K562 (cell line): ENCODE results near the gene KRTAP10-8. TPM values are rescaled to one million over a fixed set of nuclear protein-coding genes. Genes with fewer than 3 reads are reported as not detected.

Experiments used
- ATAC-seq: fragments of 200-7000 bp; cut with Tn5 transposase; 3 replicates; pipeline ENCODE4 v1.9.1; 2020; ENCODE audit warnings: moderate library complexity
- BruUV-seq: library from RNA; stranded (reverse); fragments of 400-500 nt; replicated peaks from 2 replicates; lab custom pipeline; 2021; lab: Mats Ljungman, UMichigan
- CTCF ChIA-PET: fragments of 300-600 bp; formaldehyde crosslinking; extraction: SDS; loops from one replicate; lab custom pipeline; 2021; ENCODE audit warnings: low intra/inter-chr PET ratio; lab: Yijun Ruan, JAX
- POLR2A ChIA-PET: fragments of 300-600, 350-650 bp; sonication (Branson Sonifier 250); formaldehyde crosslinking; extraction: SDS; loops from one replicate; lab custom pipeline; 2021; ENCODE audit warnings: antibody characterized with exemption, inconsistent platforms; lab: Yijun Ruan, JAX
- DNase-seq, 4 experiments: peaks; one replicate each; pipeline versions ENCODE4 v3.0.0 to v3.0.0-alpha.2; 2011 to 2018; ENCODE audit warnings: low spot score in 3 of 4, mixed read lengths in 3 of 4; ENCODE audit errors: extremely low read depth in 1 of 4
- FAIRE-seq: peaks from 2 replicates; lab custom pipeline; 2011; peaks lifted over from hg19 to GRCh38; lab: Jason Lieb, UNC
- H2AFZ ChIP-seq: 2 replicates; pipeline ENCODE4 v1.6.0; 2011; ENCODE audit warnings: low read depth, low read length, control low read depth, inconsistent platforms
- H3K27ac ChIP-seq: fragments of 200-600 bp; 3 replicates; pipeline ENCODE4 v1.8.0; 2011; ENCODE audit warnings: low read depth, mild to moderate bottlenecking, control low read depth, inconsistent platforms, low read length, moderate library complexity, mixed read lengths; ENCODE audit errors: extremely low read depth
- H3K27me3 ChIP-seq, 2 experiments: fragments of 300-600 bp in 1 of 2; 2 replicates in 1 of 2; 3 replicates in 1 of 2; pipeline versions ENCODE4 v1.6.0 to v1.8.0; 2011; ENCODE audit warnings: inconsistent platforms in 2 of 2, low read length in 2 of 2, mild to moderate bottlenecking in 1 of 2, mixed read lengths in 1 of 2, moderate library complexity in 1 of 2; ENCODE audit not compliant: control insufficient read depth in 2 of 2, insufficient read depth in 2 of 2
- H3K36me3 ChIP-seq: fragments of 300-600 bp; 3 replicates; pipeline ENCODE4 v1.8.0; 2011; ENCODE audit warnings: mild to moderate bottlenecking, low read length, inconsistent platforms; ENCODE audit not compliant: control insufficient read depth, insufficient read depth
- H3K4me1 ChIP-seq, 2 experiments: fragments of 200-600 bp in 1 of 2; replicated peaks in 1 of 2; 2 replicates in 1 of 2; 3 replicates in 1 of 2; pipeline versions ENCODE4 v1.5.1 to v1.8.0; 2011; ENCODE audit warnings: inconsistent platforms in 2 of 2, low read length in 2 of 2, mild to moderate bottlenecking in 1 of 2, mixed read lengths in 1 of 2, moderate library complexity in 1 of 2; ENCODE audit not compliant: control insufficient read depth in 2 of 2, insufficient read depth in 2 of 2
- H3K4me2 ChIP-seq: 2 replicates; pipeline ENCODE4 v1.6.1; 2011; ENCODE audit warnings: low read length, control low read depth, inconsistent platforms, mixed read lengths; ENCODE audit not compliant: insufficient read depth
- H3K4me3 ChIP-seq: fragments of 200-600 bp; sonication (generic), shearing (Covaris generic); 2 replicates; pipeline ENCODE4 v1.5.1; 2016; ENCODE audit warnings: control low read depth, inconsistent platforms
- H3K79me2 ChIP-seq: fragments of 200-600 bp; 3 replicates; pipeline ENCODE4 v1.8.0; 2011; ENCODE audit warnings: low read length, inconsistent platforms; ENCODE audit not compliant: control insufficient read depth, insufficient read depth
- H3K9ac ChIP-seq, 2 experiments: 2 replicates each; pipeline versions ENCODE4 v1.6.0 to v1.6.1; 2011; ENCODE audit warnings: low read depth in 2 of 2, low read length in 2 of 2, control low read depth in 1 of 2, inconsistent platforms in 1 of 2, mild to moderate bottlenecking in 1 of 2, mixed read lengths in 1 of 2; ENCODE audit not compliant: insufficient read depth in 1 of 2
- H3K9me1 ChIP-seq: one replicate; pipeline ENCODE4 v1.6.0; 2011; ENCODE audit warnings: inconsistent platforms, mild to moderate bottlenecking, low read length, moderate library complexity; ENCODE audit not compliant: control insufficient read depth, insufficient read depth
- H3K9me3 ChIP-seq: replicated peaks from 2 replicates; pipeline ENCODE4 v1.5.1; 2011; ENCODE audit warnings: low read depth, low read length, inconsistent platforms; ENCODE audit not compliant: control insufficient read depth, insufficient read depth
- H4K20me1 ChIP-seq: replicated peaks from 2 replicates; pipeline ENCODE4 v1.6.1; 2011; ENCODE audit warnings: low read length, inconsistent platforms, mixed read lengths; ENCODE audit not compliant: control insufficient read depth, insufficient read depth
- CREM ChIP-seq: IDR thresholded peaks from 2 replicates; pipeline ENCODE4 v1.6.1; 2014; ENCODE audit warnings: antibody characterized with exemption, low read depth
- DACH1 ChIP-seq: fragments of 450-650 bp; IDR thresholded peaks from 2 replicates; pipeline ENCODE4 v1.6.1; 2018; ENCODE audit not compliant: partially characterized antibody
- GABPB2 ChIP-seq: fragments of 250-450 bp; sonication (Bioruptor Pico); conservative IDR thresholded peaks from 2 replicates; pipeline ENCODE4 v1.5.1; 2021; ENCODE audit warnings: mild to moderate bottlenecking
- KLF6 ChIP-seq: fragments of 250-450 bp; sonication (Bioruptor Pico); IDR thresholded peaks from 2 replicates; pipeline ENCODE4 v1.4.0; 2020; ENCODE audit warnings: mild to moderate bottlenecking, moderate library complexity, borderline replicate concordance
- TOE1 ChIP-seq, 2 experiments: fragments of 450-650 bp in 1 of 2; sonication (generic) in 1 of 2; formaldehyde crosslinking in 1 of 2; IDR thresholded peaks; 2 replicates each; pipeline versions ENCODE4 v1.7.1 to v1.8.0; 2016 to 2022; ENCODE audit warnings: borderline replicate concordance in 2 of 2, mild to moderate bottlenecking in 2 of 2, antibody characterized with exemption in 1 of 2, inconsistent platforms in 1 of 2, low read depth in 1 of 2, missing genetic modification reagents in 1 of 2, moderate library complexity in 1 of 2
- ZHX1 ChIP-seq: fragments of 150-350 bp; conservative IDR thresholded peaks from 2 replicates; pipeline ENCODE4 v1.6.1; 2014; ENCODE audit warnings: low read length
- WGBS: fragments of 100-300 bp; shearing (Covaris generic); methylation state at CpG from one replicate; pipeline ENCODE4 v1.1.6; 2016; ENCODE audit warnings: low coverage, mixed read lengths; ENCODE audit not compliant: insufficient coverage; ENCODE audit errors: missing lambda C conversion rate; 5-methylcytosine and 5-hydroxymethylcytosine counted together
- in situ Hi-C: fragments of 300-500 bp; cut with MboI; formaldehyde crosslinking; loops from 4 replicates; pipeline ENCODE4 v1.15.0; 2018; ENCODE audit warnings: inconsistent platforms, mixed read lengths
- intact Hi-C: fragments of 100-400 bp; cut with micrococcal nuclease; formaldehyde crosslinking; loops from 2 replicates; pipeline ENCODE4 v1.14.2; 2022
- polyA plus RNA-seq, 8 experiments: library from polyadenylated mRNA; depleted of rRNA in 4 of 8; stranded (reverse) in 5 of 8; unstranded in 3 of 8; fragments of >200 nt; fragmentation: Nextera tagmentation in 2 of 8; fragmentation: Illumina TruSeq in 1 of 8; extraction: Ambion mirVana in 2 of 8; extraction: Trizol in 1 of 8; gene quantifications; 2 replicates each; pipeline versions ENCODE4 v1.2.1 to v1.2.3, GENCODE V29; 2011 to 2014; ENCODE audit warnings: inconsistent platforms in 1 of 8, missing spikeins in 1 of 8
- total RNA-seq, 7 experiments: library from RNA; depleted of rRNA in 6 of 7; stranded (reverse); fragments of >200 nt in 6 of 7; fragmentation: Illumina TruSeq in 2 of 7; extraction: Trizol in 2 of 7; gene quantifications; 2 replicates each; pipeline versions ENCODE4 v1.2.1 to v1.2.3, GENCODE V29; 2011 to 2021; ENCODE audit warnings: low replicate concordance in 1 of 7
- TF ChIP-seq, protein P1 (sequence below): sonication (generic); formaldehyde crosslinking; IDR thresholded peaks from 2 replicates; pipeline ENCODE4 v1.8.1; 2023; ENCODE audit warnings: mild to moderate bottlenecking, missing genetic modification reagents
- TF ChIP-seq, protein P2 (sequence below): fragments of 250-450 bp; sonication (Bioruptor Pico); IDR thresholded peaks from 2 replicates; pipeline ENCODE4 v1.4.0; 2020; ENCODE audit warnings: mild to moderate bottlenecking, moderate library complexity, borderline replicate concordance
- TF ChIP-seq, protein P3 (sequence below): sonication (generic); formaldehyde crosslinking; IDR thresholded peaks from 2 replicates; pipeline ENCODE4 v1.8.1; 2023; ENCODE audit warnings: missing genetic modification reagents, mild to moderate bottlenecking, borderline replicate concordance

The KRTAP10-8 gene
- total and polyA plus RNA-seq, 9 of the 15 experiments (the other 6 are each of a cell fraction or from before 2014, with no cell fraction given), result not detected

DNA sequence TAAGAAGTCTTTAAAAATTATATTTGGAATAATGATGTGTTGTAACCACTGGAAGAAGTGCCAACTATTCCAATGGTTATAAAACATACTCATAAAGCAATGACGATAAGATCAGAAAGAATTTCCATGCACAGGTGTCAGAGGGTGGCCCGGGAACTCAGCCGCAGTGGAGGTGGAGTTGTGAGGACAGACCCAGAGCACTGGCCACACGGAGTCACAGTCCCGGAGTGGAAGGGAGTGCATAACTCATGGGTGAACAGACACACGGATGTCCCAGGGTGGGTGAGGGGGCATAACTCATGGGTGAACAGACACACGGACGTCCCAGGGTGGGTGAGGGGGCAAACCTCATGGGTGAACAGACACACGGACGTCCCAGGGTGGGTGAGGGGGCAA is 35.9 kb upstream of the KRTAP10-8 start:
- no TSS peak for BruUV-seq
- POLR2A ChIA-PET, result no interaction called here
- Histone ChIP-seq H3K9me1 (no peaks in the 10 kb centered on the region), H3K9ac (no peak overlapping the region), H2AFZ (no peak overlapping the region), H4K20me1 (no peaks in the 10 kb centered on the region), H3K27me3 (peaks cover 20 to 55% of the 10 kb centered on the region in 2 experiments; a peak in 4 of 5 replicates), H3K27ac (no peak overlapping the region), H3K4me1 (peaks cover 0 to 11% of the 10 kb centered on the region in 2 experiments; a peak in 1 of 5 replicates), H3K36me3 (no peaks in the 10 kb centered on the region), H3K9me3 (peaks cover 2% of the 10 kb centered on the region), H3K4me2 (no peak overlapping the region), H3K4me3 (no peak overlapping the region), H3K79me2 (no peaks in the 10 kb centered on the region)
- in situ Hi-C loops (no loop called here), intact Hi-C loops (no loop called here)
- no peak for ATAC-seq
- WGBS, result 0% methylated on average over 8 of the region's 10 CpGs
- no peak for DNase-seq
- CTCF ChIA-PET, result no interaction called here
- no peak for FAIRE-seq
- TF ChIP-seq, protein P1, sequence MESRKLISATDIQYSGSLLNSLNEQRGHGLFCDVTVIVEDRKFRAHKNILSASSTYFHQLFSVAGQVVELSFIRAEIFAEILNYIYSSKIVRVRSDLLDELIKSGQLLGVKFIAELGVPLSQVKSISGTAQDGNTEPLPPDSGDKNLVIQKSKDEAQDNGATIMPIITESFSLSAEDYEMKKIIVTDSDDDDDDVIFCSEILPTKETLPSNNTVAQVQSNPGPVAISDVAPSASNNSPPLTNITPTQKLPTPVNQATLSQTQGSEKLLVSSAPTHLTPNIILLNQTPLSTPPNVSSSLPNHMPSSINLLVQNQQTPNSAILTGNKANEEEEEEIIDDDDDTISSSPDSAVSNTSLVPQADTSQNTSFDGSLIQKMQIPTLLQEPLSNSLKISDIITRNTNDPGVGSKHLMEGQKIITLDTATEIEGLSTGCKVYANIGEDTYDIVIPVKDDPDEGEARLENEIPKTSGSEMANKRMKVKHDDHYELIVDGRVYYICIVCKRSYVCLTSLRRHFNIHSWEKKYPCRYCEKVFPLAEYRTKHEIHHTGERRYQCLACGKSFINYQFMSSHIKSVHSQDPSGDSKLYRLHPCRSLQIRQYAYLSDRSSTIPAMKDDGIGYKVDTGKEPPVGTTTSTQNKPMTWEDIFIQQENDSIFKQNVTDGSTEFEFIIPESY (CRISPR knock-in tag), result no peak
- TF ChIP-seq, protein P2, sequence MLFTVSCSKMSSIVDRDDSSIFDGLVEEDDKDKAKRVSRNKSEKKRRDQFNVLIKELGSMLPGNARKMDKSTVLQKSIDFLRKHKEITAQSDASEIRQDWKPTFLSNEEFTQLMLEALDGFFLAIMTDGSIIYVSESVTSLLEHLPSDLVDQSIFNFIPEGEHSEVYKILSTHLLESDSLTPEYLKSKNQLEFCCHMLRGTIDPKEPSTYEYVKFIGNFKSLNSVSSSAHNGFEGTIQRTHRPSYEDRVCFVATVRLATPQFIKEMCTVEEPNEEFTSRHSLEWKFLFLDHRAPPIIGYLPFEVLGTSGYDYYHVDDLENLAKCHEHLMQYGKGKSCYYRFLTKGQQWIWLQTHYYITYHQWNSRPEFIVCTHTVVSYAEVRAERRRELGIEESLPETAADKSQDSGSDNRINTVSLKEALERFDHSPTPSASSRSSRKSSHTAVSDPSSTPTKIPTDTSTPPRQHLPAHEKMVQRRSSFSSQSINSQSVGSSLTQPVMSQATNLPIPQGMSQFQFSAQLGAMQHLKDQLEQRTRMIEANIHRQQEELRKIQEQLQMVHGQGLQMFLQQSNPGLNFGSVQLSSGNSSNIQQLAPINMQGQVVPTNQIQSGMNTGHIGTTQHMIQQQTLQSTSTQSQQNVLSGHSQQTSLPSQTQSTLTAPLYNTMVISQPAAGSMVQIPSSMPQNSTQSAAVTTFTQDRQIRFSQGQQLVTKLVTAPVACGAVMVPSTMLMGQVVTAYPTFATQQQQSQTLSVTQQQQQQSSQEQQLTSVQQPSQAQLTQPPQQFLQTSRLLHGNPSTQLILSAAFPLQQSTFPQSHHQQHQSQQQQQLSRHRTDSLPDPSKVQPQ (CRISPR knock-in tag), result no peak
- TF ChIP-seq TOE1 (IDR thresholded peaks at IDR 0.05; ENCODE audit: borderline replicate concordance) (no peak), TOE1 (CRISPR knock-in tag; IDR thresholded peaks at IDR 0.05; ENCODE audit: borderline replicate concordance, low read depth) (no peak), ZHX1 (no peak), DACH1 (no peak), KLF6 (CRISPR knock-in tag) (no peak), GABPB2 (CRISPR knock-in tag) (no peak), CREM (no peak)
- TF ChIP-seq, protein P3, sequence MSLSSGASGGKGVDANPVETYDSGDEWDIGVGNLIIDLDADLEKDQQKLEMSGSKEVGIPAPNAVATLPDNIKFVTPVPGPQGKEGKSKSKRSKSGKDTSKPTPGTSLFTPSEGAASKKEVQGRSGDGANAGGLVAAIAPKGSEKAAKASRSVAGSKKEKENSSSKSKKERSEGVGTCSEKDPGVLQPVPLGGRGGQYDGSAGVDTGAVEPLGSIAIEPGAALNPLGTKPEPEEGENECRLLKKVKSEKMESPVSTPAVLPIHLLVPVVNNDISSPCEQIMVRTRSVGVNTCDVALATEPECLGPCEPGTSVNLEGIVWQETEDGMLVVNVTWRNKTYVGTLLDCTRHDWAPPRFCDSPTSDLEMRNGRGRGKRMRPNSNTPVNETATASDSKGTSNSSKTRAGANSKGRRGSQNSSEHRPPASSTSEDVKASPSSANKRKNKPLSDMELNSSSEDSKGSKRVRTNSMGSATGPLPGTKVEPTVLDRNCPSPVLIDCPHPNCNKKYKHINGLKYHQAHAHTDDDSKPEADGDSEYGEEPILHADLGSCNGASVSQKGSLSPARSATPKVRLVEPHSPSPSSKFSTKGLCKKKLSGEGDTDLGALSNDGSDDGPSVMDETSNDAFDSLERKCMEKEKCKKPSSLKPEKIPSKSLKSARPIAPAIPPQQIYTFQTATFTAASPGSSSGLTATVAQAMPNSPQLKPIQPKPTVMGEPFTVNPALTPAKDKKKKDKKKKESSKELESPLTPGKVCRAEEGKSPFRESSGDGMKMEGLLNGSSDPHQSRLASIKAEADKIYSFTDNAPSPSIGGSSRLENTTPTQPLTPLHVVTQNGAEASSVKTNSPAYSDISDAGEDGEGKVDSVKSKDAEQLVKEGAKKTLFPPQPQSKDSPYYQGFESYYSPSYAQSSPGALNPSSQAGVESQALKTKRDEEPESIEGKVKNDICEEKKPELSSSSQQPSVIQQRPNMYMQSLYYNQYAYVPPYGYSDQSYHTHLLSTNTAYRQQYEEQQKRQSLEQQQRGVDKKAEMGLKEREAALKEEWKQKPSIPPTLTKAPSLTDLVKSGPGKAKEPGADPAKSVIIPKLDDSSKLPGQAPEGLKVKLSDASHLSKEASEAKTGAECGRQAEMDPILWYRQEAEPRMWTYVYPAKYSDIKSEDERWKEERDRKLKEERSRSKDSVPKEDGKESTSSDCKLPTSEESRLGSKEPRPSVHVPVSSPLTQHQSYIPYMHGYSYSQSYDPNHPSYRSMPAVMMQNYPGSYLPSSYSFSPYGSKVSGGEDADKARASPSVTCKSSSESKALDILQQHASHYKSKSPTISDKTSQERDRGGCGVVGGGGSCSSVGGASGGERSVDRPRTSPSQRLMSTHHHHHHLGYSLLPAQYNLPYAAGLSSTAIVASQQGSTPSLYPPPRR (CRISPR knock-in tag), result no peak
